Measurements from ENCODE around the gene NR2F1.

GRCh38 chr5:93623153-93623552 is 40.1 kb downstream of the NR2F1 start:
- no peak for TF ChIP-seq POLR2A (IDR thresholded peaks at IDR 0.05; ENCODE audit: low read depth, low read length)
- no peak for TF ChIP-seq TAF1 (IDR thresholded peaks at IDR 0.05; ENCODE audit: low read depth, low read length)
- TF ChIP-seq POLR2AphosphoS5 (IDR thresholded peaks at IDR 0.05; ENCODE audit: low read depth, low read length), result no peak
- no peak for TF ChIP-seq PAX5 (IDR thresholded peaks at IDR 0.05; ENCODE audit: insufficient read depth, low read length, severe bottlenecking)
- TF ChIP-seq SPI1 (IDR thresholded peaks at IDR 0.05; ENCODE audit: low read depth, low read length), result no peak
